Loucy (cell line): ENCODE results near the gene MAP4K3.

Experiments
- H2AFZ ChIP-seq: fragments of 200-600 bp; sonication (generic); 2 replicates; pipeline ENCODE4 v1.6.0; 2016; ENCODE audit warnings: antibody characterized with exemption, mild to moderate bottlenecking, low read length, moderate library complexity
- H3F3A ChIP-seq: fragments of 200-600 bp; 2 replicates; pipeline ENCODE4 v1.6.0; 2016; ENCODE audit warnings: antibody characterized with exemption, low read depth, mild to moderate bottlenecking
- H3K27me3 ChIP-seq: fragments of 200-600 bp; sonication (generic); 2 replicates; pipeline ENCODE4 v1.6.1; 2014; ENCODE audit warnings: low read length, mild to moderate bottlenecking; ENCODE audit not compliant: insufficient read depth, poor library complexity, severe bottlenecking
- H3K36me3 ChIP-seq: fragments of 200-600 bp; sonication (generic); 2 replicates; pipeline ENCODE4 v1.6.1; 2016; ENCODE audit warnings: low read length; ENCODE audit not compliant: insufficient read depth
- H3K4me1 ChIP-seq: fragments of 200-600 bp; sonication (generic); 2 replicates; pipeline ENCODE4 v1.5.1; 2014; ENCODE audit warnings: low read length, mild to moderate bottlenecking; ENCODE audit not compliant: insufficient read depth, poor library complexity, severe bottlenecking
- H3K4me2 ChIP-seq: fragments of 200-600 bp; sonication (generic); 2 replicates; pipeline ENCODE4 v1.6.0; 2014; ENCODE audit warnings: antibody characterized with exemption, low read length, low read depth, mild to moderate bottlenecking; ENCODE audit not compliant: poor library complexity, severe bottlenecking
- H3K4me3 ChIP-seq: fragments of 200-600 bp; sonication (generic); 2 replicates; pipeline ENCODE4 v1.5.1; 2014; ENCODE audit warnings: low read length, mild to moderate bottlenecking, mixed read lengths; ENCODE audit not compliant: poor library complexity, severe bottlenecking
- H3K79me2 ChIP-seq: fragments of 200-600 bp; sonication (generic); 2 replicates; pipeline ENCODE4 v1.6.1; 2014; ENCODE audit warnings: low read length; ENCODE audit not compliant: insufficient read depth
- H3K9ac ChIP-seq: fragments of 200-600 bp; sonication (generic); 2 replicates; pipeline ENCODE4 v1.6.0; 2014; ENCODE audit warnings: mild to moderate bottlenecking, low read depth, low read length, moderate library complexity; ENCODE audit not compliant: poor library complexity, severe bottlenecking
- H3K9me2 ChIP-seq: fragments of 200-600 bp; sonication (generic); replicated peaks from 2 replicates; pipeline ENCODE4 v1.6.1; 2016; ENCODE audit warnings: low read depth, low read length, mixed read lengths
- H3K9me3 ChIP-seq: fragments of 200-600 bp; sonication (generic); 2 replicates; pipeline ENCODE4 v1.6.1; 2014; ENCODE audit warnings: mild to moderate bottlenecking, antibody characterized with exemption, low read length, low read depth; ENCODE audit not compliant: insufficient read depth
- H4K20me1 ChIP-seq: fragments of 200-600 bp; sonication (generic); 2 replicates; pipeline ENCODE4 v1.6.0; 2014; ENCODE audit warnings: antibody characterized with exemption, low read length, mild to moderate bottlenecking; ENCODE audit not compliant: insufficient read depth, poor library complexity, severe bottlenecking
- CTCF ChIP-seq: fragments of 200-600 bp; sonication (generic); conservative IDR thresholded peaks from 2 replicates; pipeline ENCODE4 v1.5.1; 2014; ENCODE audit warnings: mild to moderate bottlenecking, antibody characterized with exemption, low read length
- EZH2phosphoT487 ChIP-seq: fragments of 200-600 bp; IDR thresholded peaks from 2 replicates; pipeline ENCODE4 v1.6.1; 2018; ENCODE audit warnings: antibody characterized with exemption, mild to moderate bottlenecking, moderate library complexity, borderline replicate concordance

The MAP4K3 gene

DNA sequence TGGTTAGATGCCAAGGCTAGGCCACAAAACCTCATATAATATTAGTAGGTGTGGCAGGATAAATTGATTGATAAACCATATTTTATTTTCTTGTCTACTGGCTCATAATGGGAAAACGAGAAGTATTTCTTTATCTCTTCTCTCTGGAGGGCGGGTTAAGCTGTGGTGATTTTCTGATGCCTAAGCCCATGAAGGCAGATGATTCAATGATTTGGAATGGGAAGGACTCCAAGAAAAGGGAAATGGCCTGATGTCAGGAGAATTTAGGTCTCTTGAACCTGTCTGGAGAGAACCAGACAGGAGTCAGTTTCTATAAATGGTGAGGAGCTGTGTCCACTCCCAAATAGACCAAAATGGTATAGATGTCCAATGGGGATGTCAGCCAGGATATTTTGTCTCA, 18.7 kb upstream of the MAP4K3 start:
- Histone ChIP-seq H4K20me1 (no peaks in the 10 kb centered on the region), H3K27me3 (no peaks in the 10 kb centered on the region), H3K4me3 (no peak overlapping the region), H3F3A (no peaks in the 10 kb centered on the region), H3K4me2 (no peak overlapping the region), H3K36me3 (no peaks in the 10 kb centered on the region), H3K4me1 (no peaks in the 10 kb centered on the region), H3K9me3 (no peaks in the 10 kb centered on the region), H3K79me2 (no peaks in the 10 kb centered on the region), H2AFZ (no peak overlapping the region), H3K9ac (no peak overlapping the region), H3K9me2 (no peaks in the 10 kb centered on the region)
- TF ChIP-seq EZH2phosphoT487, result no peak
- no peak for TF ChIP-seq CTCF

- no peaks in the 10 kb centered on the region for H3K4me1 ChIP-seq
- TF ChIP-seq EZH2phosphoT487 (no peak), CTCF (no peak)
- H3K36me3 ChIP-seq, result no peaks in the 10 kb centered on the region
- no peak overlapping the region for H3K9ac ChIP-seq
- H3K9me3 ChIP-seq, result no peaks in the 10 kb centered on the region
- H3K4me2 ChIP-seq, result no peak overlapping the region
- H3K9me2 ChIP-seq, result no peaks in the 10 kb centered on the region
- H4K20me1 ChIP-seq, result no peaks in the 10 kb centered on the region
- H3K27me3 ChIP-seq, result no peaks in the 10 kb centered on the region
- no peak overlapping the region for H3K4me3 ChIP-seq
- H3F3A ChIP-seq, result no peaks in the 10 kb centered on the region
- H2AFZ ChIP-seq, result no peak overlapping the region
- no peaks in the 10 kb centered on the region for H3K79me2 ChIP-seq
Measured at GRCh38 chr2:39452396-39452795, 15.3 kb upstream of the MAP4K3 start.

- Histone ChIP-seq H2AFZ (no peak overlapping the region), H3F3A (no peaks in the 10 kb centered on the region), H3K79me2 (no peaks in the 10 kb centered on the region), H3K9me3 (no peaks in the 10 kb centered on the region), H3K4me3 (no peak overlapping the region), H3K27me3 (no peaks in the 10 kb centered on the region), H3K9ac (no peak overlapping the region), H3K4me1 (no peaks in the 10 kb centered on the region), H4K20me1 (no peaks in the 10 kb centered on the region), H3K9me2 (no peaks in the 10 kb centered on the region), H3K36me3 (no peaks in the 10 kb centered on the region), H3K4me2 (no peak overlapping the region)
- TF ChIP-seq EZH2phosphoT487, result no peak
- TF ChIP-seq CTCF, result no peak
Measured at GRCh38 chr2:39451954-39452353, 14.9 kb upstream of the MAP4K3 start.
